ENCODE measurements around the gene FOXO1.

Gene FOXO1

GRCh38 chr13:40578055-40578454 lies 88.4 kb downstream of the FOXO1 start:
- DNase-seq (ENCODE audit: low spot score), result no peak

- DNase-seq (ENCODE audit: low spot score), result no peak
Observed at GRCh38 chr13:40576369-40576768, 90.1 kb downstream of the FOXO1 start.

GRCh38 chr13:40572961-40573360 lies 93.5 kb downstream of the FOXO1 start:
- no peak for DNase-seq (ENCODE audit: low spot score)

- no peak for DNase-seq (ENCODE audit: low spot score)
Observed at GRCh38 chr13:40571338-40571963, 95.0 kb downstream of the FOXO1 start.

GRCh38 chr13:40570930-40571329 lies 95.5 kb downstream of the FOXO1 start:
- no peak for DNase-seq (ENCODE audit: low spot score)

- DNase-seq (ENCODE audit: low spot score), result no peak
Observed at GRCh38 chr13:40569024-40569350, 97.5 kb downstream of the FOXO1 start.

GRCh38 chr13:40568246-40569023 lies 98.0 kb downstream of the FOXO1 start:
- DNase-seq (ENCODE audit: low spot score), result no peak

- no peak for DNase-seq (ENCODE audit: low spot score)
Observed at GRCh38 chr13:40566811-40567210, 99.6 kb downstream of the FOXO1 start.

- DNase-seq (ENCODE audit: low spot score), result no peak
Observed at GRCh38 chr13:40565282-40566148, 100.9 kb downstream of the FOXO1 start.

GRCh38 chr13:40564342-40565001 lies 102.0 kb downstream of the FOXO1 start:
- no peak for DNase-seq (ENCODE audit: low spot score)

GRCh38 chr13:40563350-40564125 lies 102.9 kb downstream of the FOXO1 start:
- DNase-seq (ENCODE audit: low spot score), result no peak

- no peak for DNase-seq (ENCODE audit: low spot score)
Observed at GRCh38 chr13:40562975-40563349, 103.5 kb downstream of the FOXO1 start.

GRCh38 chr13:40559915-40560314 lies 106.5 kb downstream of the FOXO1 start:
- DNase-seq (ENCODE audit: low spot score), result no peak

GRCh38 chr13:40558656-40559055 lies 107.8 kb downstream of the FOXO1 start:
- DNase-seq (ENCODE audit: low spot score), result no peak

- no peak for DNase-seq (ENCODE audit: low spot score)
Observed at GRCh38 chr13:40556453-40556852, 110.0 kb downstream of the FOXO1 start.

GRCh38 chr13:40553356-40553755 lies 113.1 kb downstream of the FOXO1 start:
- no peak for DNase-seq (ENCODE audit: low spot score)

GRCh38 chr13:40552895-40553294 lies 113.5 kb downstream of the FOXO1 start:
- no peak for DNase-seq (ENCODE audit: low spot score)

- DNase-seq (ENCODE audit: low spot score), result no peak
Observed at GRCh38 chr13:40550130-40550529, 116.3 kb downstream of the FOXO1 start.

- DNase-seq (ENCODE audit: low spot score), result no peak
Observed at GRCh38 chr13:40549500-40550094, 116.8 kb downstream of the FOXO1 start.

- no peak for DNase-seq (ENCODE audit: low spot score)
Observed at GRCh38 chr13:40547591-40548315, 118.7 kb downstream of the FOXO1 start.

- no peak for DNase-seq (ENCODE audit: low spot score)
Observed at GRCh38 chr13:40546047-40546446, 120.4 kb downstream of the FOXO1 start.
